ENCODE data around the gene FRY.

DNA sequence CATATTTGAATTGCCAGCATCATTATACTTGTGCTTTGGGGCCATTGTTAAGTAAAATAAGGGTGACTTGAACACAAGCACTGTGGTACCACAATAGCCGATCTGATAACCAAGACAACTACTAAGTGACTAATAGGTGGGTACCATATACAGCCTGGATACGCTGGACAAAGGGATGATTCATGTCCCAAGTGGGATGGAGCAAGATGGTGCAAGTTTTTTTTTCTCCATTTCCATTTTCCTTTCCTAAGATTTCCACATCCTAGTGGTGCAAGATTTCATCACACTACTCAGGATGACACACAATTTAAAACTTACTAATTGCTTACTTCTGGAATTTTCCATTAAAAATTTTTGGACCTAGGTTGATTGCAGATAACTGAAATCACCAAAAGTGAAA is 298.9 kb downstream of the FRY start:
- TF ChIP-seq, protein P1, sequence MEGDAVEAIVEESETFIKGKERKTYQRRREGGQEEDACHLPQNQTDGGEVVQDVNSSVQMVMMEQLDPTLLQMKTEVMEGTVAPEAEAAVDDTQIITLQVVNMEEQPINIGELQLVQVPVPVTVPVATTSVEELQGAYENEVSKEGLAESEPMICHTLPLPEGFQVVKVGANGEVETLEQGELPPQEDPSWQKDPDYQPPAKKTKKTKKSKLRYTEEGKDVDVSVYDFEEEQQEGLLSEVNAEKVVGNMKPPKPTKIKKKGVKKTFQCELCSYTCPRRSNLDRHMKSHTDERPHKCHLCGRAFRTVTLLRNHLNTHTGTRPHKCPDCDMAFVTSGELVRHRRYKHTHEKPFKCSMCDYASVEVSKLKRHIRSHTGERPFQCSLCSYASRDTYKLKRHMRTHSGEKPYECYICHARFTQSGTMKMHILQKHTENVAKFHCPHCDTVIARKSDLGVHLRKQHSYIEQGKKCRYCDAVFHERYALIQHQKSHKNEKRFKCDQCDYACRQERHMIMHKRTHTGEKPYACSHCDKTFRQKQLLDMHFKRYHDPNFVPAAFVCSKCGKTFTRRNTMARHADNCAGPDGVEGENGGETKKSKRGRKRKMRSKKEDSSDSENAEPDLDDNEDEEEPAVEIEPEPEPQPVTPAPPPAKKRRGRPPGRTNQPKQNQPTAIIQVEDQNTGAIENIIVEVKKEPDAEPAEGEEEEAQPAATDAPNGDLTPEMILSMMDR (IDR thresholded peaks at IDR 0.05) = no peak
- no peak for TF ChIP-seq POLR2A (IDR thresholded peaks at IDR 0.05)
